Measurements from ENCODE around the gene GPALPP1.
A peak's percentile ranks its signal among the peaks of the same experiment; 100 is the strongest.

Gene GPALPP1

GRCh38 chr13:44974056-44974793 is 15.1 kb upstream of the GPALPP1 start:
- DNase-seq (ENCODE audit: extremely low read depth, low read depth), result no peak
- TF ChIP-seq CTCF (IDR thresholded peaks at IDR 0.05; ENCODE audit: low read depth, low read length, missing control alignments), result no peak
- no peak overlapping the region for H3K4me3 ChIP-seq (replicated peaks; ENCODE audit: low read depth, low read length)

- DNase-seq (ENCODE audit: extremely low read depth, low read depth), result no peak
- no peak for TF ChIP-seq CTCF (IDR thresholded peaks at IDR 0.05; ENCODE audit: low read depth, low read length, missing control alignments)
- no peak overlapping the region for H3K4me3 ChIP-seq (replicated peaks; ENCODE audit: low read depth, low read length)
Measured at GRCh38 chr13:44976196-44976595, 13.1 kb upstream of the GPALPP1 start.

- no peak for TF ChIP-seq CTCF (IDR thresholded peaks at IDR 0.05; ENCODE audit: low read depth, low read length, missing control alignments)
- no peak for DNase-seq (ENCODE audit: extremely low read depth, low read depth)
- no peak overlapping the region for H3K4me3 ChIP-seq (replicated peaks; ENCODE audit: low read depth, low read length)
Measured at GRCh38 chr13:44976949-44977583, 12.3 kb upstream of the GPALPP1 start.

- no peak overlapping the region for H3K4me3 ChIP-seq (replicated peaks; ENCODE audit: low read depth, low read length)
- TF ChIP-seq CTCF (IDR thresholded peaks at IDR 0.05; ENCODE audit: low read depth, low read length, missing control alignments), result no peak
- DNase-seq (ENCODE audit: extremely low read depth, low read depth), result no peak
Measured at GRCh38 chr13:44978328-44978727, 11.0 kb upstream of the GPALPP1 start.

GRCh38 chr13:44989941-44990340 is 603 bp downstream of the GPALPP1 start:
- no peak for TF ChIP-seq CTCF (IDR thresholded peaks at IDR 0.05; ENCODE audit: low read depth, low read length, missing control alignments)
- H3K4me3 ChIP-seq (replicated peaks; ENCODE audit: low read depth, low read length), result peak overlapping the region; percentile 98
- DNase-seq (ENCODE audit: extremely low read depth, low read depth), result no peak

- DNase-seq (ENCODE audit: extremely low read depth, low read depth), result no peak
- H3K4me3 ChIP-seq (replicated peaks; ENCODE audit: low read depth, low read length), result no peak overlapping the region
- TF ChIP-seq CTCF (IDR thresholded peaks at IDR 0.05; ENCODE audit: low read depth, low read length, missing control alignments), result no peak
Measured at GRCh38 chr13:45003417-45003816, 14.1 kb downstream of the GPALPP1 start.
